SKM-1 (cell line): Measurements from ENCODE around the gene DUS2.

Experiments
- DNase-seq: peaks from one replicate; lab custom pipeline; 2025; ENCODE audit not compliant: unreplicated experiment; lab: John Stamatoyannopoulos, UW

DUS2 gene

GRCh38 chr16:68076560-68076959 is 53.5 kb downstream of the DUS2 start:
- no peak for DNase-seq

DNA sequence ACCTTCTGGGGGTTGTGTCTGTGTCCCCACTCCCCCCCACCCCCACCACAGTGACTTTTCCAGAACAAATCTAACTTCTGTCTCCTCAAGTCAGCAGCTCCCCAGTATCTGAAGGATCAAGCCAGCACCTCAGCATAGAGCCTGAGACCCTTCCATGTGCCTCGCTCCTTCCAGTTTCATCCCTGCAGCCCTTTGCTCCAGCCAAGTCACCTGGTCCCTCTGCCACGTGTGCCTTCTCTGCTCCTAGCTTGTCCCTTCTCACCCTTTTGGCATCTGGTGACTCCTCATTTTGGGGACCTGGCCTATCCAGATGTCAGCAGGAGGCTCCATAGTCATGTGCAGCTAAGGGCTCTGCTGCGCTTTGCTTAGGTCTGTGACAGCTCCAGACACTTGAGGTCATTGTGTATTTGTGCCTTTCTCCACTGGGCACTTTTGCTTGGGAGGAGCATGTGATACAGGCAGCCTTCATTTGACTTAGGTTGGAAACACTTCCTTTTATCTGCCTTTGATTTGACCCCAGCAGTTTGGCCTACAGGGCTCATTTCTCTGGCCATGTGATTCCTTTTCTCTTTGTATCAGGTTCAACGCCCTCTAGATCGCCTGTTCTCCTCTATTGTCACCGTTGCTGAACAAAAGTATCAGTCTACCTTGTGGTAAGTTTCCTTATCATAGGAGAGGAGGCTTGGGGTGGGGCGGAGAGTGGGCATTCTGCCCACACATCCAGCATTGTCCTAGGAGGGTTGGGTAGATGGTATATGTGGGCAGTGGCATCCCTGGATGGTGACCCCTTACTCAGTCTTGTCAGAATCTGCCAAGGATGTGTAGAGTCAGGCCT is 55.0 kb downstream of the DUS2 start:
- no peak for DNase-seq

DNA sequence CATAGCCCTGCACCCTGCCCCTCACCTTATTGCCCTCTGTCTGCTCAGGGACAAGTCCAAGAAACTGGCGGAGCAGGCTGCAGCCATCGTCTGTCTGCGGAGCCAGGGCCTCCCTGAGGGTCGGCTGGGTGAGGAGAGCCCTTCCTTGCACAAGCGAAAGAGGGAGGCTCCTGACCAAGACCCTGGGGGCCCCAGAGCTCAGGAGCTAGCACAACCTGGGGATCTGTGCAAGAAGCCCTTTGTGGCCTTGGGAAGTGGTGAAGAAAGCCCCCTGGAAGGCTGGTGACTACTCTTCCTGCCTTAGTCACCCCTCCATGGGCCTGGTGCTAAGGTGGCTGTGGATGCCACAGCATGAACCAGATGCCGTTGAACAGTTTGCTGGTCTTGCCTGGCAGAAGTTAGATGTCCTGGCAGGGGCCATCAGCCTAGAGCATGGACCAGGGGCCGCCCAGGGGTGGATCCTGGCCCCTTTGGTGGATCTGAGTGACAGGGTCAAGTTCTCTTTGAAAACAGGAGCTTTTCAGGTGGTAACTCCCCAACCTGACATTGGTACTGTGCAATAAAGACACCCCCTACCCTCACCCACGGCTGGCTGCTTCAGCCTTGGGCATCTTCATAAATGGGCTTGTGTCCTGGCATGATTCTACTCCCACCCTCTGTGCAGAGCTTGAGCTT is 55.8 kb downstream of the DUS2 start:
- DNase-seq: no peak

GRCh38 chr16:68079376-68079625 is 56.2 kb downstream of the DUS2 start:
- DNase-seq: no peak

- peak; percentile 76 for DNase-seq
Measured at GRCh38 chr16:68079626-68080344, 56.7 kb downstream of the DUS2 start.

- no peak for DNase-seq
Measured at GRCh38 chr16:68081861-68082628, 59.0 kb downstream of the DUS2 start.

- DNase-seq: no peak
Measured at GRCh38 chr16:68082629-68083238, 59.6 kb downstream of the DUS2 start.

- no peak for DNase-seq
Measured at GRCh38 chr16:68083239-68083781, 60.2 kb downstream of the DUS2 start.

GRCh38 chr16:68083861-68084503 is 60.9 kb downstream of the DUS2 start:
- DNase-seq: no peak

- DNase-seq: no peak
Measured at GRCh38 chr16:68084504-68085258, 61.6 kb downstream of the DUS2 start.

DNA sequence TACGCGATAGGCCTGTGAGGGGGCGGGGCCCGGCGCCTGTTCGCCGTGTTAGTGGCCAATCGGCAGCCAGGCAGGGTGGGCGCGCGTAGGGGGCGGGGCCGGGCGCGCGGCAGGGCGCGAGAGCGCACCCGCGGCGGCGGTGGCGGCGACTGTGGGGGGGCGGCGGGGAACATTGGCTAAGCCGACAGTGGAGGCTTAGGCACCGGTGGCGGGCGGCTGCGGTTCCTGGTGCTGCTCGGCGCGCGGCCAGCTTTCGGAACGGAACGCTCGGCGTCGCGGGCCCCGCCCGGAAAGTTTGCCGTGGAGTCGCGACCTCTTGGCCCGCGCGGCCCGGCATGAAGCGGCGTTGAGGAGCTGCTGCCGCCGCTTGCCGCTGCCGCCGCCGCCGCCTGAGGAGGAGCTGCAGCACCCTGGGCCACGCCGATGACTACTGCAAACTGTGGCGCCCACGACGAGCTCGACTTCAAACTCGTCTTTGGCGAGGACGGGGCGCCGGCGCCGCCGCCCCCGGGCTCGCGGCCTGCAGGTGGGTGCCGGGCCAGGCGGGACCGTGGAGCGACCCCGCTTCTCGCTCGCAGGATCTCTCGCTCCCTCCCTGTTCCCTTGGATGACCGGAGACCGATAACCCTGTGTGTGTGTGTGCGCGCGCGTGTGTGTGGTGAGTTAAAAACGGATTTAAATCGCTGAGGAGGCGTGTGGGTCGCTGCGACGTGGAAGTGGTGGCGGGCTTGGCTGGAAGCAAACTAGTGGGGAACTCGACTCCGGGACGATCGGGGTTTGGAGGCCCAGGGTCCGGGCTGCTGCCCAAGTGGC is 62.4 kb downstream of the DUS2 start, which contains the start of gene NFATC3:
Gene NFATC3 (plus strand): TSS at position 112 of the 813 bp plus-strand sequence. CDS start 312 bp downstream, at position 424.
- DNase-seq: peak; percentile 82

DNA sequence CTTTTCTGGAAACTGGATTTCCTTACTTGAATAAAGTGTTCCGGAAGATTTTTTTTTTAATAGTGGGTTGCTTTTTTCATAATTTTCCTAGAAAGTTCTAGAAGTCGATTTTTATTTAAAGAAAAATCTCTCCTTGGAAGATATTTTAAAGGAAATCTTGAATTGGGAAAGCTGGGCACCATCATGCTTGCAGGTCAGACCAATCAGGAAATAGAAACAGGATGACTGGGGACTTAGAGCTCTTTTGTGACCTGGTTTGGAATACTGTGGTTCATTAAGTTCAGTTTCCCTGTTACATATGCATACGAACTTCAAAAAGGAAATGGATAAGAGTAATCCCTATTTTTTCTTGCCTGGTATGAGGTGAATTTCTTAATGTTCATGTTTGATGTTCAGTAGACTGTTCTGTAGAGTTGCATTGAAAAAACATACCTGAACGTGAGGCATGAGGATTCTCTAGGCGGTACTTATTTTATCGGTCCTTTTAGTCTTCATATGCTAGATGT is 63.3 kb downstream of the DUS2 start:
- DNase-seq: no peak

DNA sequence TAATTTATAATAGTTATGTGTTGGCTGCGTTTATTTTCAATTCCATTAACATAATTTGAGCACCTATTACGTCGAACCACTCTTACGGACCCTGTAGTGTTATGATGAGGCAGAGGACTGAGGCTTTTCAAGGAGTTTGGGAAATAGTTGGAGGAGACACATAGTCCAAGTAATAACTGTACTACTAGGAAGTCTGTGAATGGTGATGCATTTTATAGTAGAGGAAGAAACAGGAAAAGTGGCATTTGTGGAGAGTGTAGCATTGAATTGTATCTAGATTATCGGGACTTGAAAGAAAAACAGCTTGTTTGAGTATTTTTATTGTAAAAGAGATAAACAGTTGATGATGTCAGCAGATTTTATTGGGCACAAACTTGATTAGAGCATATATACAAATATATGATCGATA is 63.8 kb downstream of the DUS2 start:
- DNase-seq: no peak

DNA sequence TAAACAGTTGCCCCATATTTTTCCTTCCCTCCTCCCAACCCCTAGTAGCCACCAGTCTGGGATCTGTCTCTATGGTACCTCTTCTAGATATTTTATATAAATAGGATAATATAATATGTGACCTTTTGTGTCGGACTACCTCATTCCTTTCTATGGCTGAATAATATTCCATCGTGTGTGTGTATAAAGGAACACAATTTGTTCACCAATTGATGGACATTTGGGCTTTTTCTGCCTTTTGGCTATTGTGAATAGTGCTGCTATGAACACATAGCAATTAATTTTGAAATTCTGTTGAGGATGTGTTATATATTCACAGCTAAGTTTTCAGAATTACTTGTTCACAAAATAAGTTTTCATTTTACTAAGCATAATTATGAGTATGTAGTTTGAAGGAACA is 64.6 kb downstream of the DUS2 start:
- DNase-seq: no peak

DNA sequence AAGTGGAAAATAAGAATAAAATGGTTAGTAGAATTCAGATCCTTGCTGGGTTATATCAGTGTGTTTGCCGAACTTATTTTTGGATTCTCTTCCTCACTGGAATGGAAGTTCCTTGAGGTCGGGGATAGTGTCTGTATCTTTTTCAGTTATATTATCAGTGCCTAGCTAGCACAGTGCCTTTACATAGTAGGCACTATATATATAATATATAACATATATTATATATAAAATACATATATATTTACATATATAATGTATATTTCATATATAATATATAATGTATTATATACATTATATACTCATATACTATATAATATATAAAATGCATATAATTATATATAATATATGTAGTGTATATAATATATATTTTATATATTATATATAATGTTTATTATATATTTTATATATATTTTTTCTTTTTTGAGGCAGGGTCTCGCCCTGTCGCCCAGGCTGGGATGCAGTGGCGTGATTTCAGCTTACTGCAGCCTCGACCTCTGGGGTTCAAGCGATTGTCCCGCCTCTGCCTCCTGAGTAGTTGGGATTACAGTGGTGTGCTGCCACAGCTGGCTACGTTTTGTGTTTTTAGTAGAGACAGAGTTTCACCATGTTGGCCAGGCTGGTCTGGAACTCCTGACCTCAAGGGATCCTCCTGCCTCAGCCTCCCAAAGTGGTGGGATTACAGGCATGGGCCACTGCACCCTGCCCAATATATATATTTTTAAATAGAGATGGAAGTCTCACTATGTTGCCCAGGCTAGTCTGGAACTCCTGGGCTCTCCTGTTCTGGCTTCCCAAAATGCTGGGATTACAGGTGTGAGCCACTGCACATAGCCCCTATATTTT is 65.3 kb downstream of the DUS2 start:
- DNase-seq: no peak

GRCh38 chr16:68089067-68089466 is 66.0 kb downstream of the DUS2 start:
- no peak for DNase-seq

DNA sequence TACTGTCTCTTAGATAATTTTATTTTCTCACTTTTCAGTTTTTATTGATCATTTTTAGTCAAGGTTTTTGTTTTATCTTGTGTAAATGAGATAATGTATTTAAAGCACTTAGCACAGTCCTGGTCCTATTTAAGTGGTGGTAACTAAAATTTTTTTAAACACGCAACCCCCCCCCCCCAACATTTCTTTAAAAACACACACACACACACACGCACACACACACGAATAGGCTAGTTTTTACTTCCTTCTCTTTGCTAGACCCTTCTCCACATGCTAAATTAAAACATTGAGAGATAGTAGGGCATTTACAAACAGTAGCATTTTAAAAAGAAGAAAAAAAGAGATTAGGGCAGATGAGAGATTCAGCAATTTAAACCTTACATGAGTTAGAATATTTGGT is 67.0 kb downstream of the DUS2 start:
- DNase-seq: no peak
